Neural cell (in vitro differentiated cells): Measurements from ENCODE around the gene PPP2R2D. TPM values are rescaled to one million over a fixed set of nuclear protein-coding genes. Genes with fewer than 3 reads are reported as not detected.

ENCODE experiments used
- H2AFZ ChIP-seq: fragments of 200-600, 300-800 bp; sonication (generic), shearing (Covaris generic); 2 replicates; pipeline ENCODE4 v1.6.0; 2014; ENCODE audit warnings: low read depth, mild to moderate bottlenecking, antibody characterized with exemption, low read length, moderate library complexity
- H3F3A ChIP-seq: fragments of 200-600 bp; shearing (Covaris generic); 2 replicates; pipeline ENCODE4 v1.6.1; 2016; ENCODE audit warnings: mild to moderate bottlenecking, moderate library complexity, mixed read lengths, antibody characterized with exemption, low read length; ENCODE audit not compliant: insufficient read depth, poor library complexity, severe bottlenecking
- H3K27ac ChIP-seq: fragments of 200-600, 300-800 bp; sonication (generic), shearing (Covaris generic); 2 replicates; pipeline ENCODE4 v1.5.1; 2014; ENCODE audit warnings: mild to moderate bottlenecking, low read length, moderate library complexity
- H3K27me3 ChIP-seq: fragments of 300-800, 200-600 bp; sonication (generic), shearing (Covaris generic); 2 replicates; pipeline ENCODE4 v1.6.0; 2014; ENCODE audit warnings: mild to moderate bottlenecking, low read depth, low read length, moderate library complexity; ENCODE audit not compliant: insufficient read depth
- H3K36me3 ChIP-seq: fragments of 300-800, 200-600 bp; sonication (generic), shearing (Covaris generic); 2 replicates; pipeline ENCODE4 v1.5.1; 2014; ENCODE audit warnings: mild to moderate bottlenecking, antibody characterized with exemption, low read length, moderate library complexity; ENCODE audit not compliant: insufficient read depth
- H3K4me2 ChIP-seq: fragments of 300-800, 200-600 bp; sonication (generic), shearing (Covaris generic); 2 replicates; pipeline ENCODE4 v1.6.0; 2014; ENCODE audit warnings: mild to moderate bottlenecking, low read length
- H3K4me3 ChIP-seq: fragments of 300-800, 200-600 bp; sonication (generic), shearing (Covaris generic); 2 replicates; pipeline ENCODE4 v1.5.1; 2014; ENCODE audit warnings: mild to moderate bottlenecking, low read length, moderate library complexity
- H3K79me2 ChIP-seq: fragments of 200-600 bp; shearing (Covaris generic); replicated peaks from 2 replicates; pipeline ENCODE4 v1.6.0; 2014; ENCODE audit warnings: mild to moderate bottlenecking, low read length, moderate library complexity; ENCODE audit not compliant: insufficient read depth
- H3K9ac ChIP-seq: fragments of 300-800, 200-600 bp; sonication (generic), shearing (Covaris generic); 2 replicates; pipeline ENCODE4 v1.6.1; 2016; ENCODE audit warnings: mild to moderate bottlenecking, low read length, mixed read lengths
- H3K9me2 ChIP-seq: fragments of 200-600 bp; shearing (Covaris generic); 2 replicates; pipeline ENCODE4 v1.6.1; 2016; ENCODE audit warnings: mild to moderate bottlenecking, low read length, mixed read lengths; ENCODE audit not compliant: insufficient read depth
- H3K9me3 ChIP-seq: fragments of 200-600, 300-800 bp; sonication (generic), shearing (Covaris generic); 2 replicates; pipeline ENCODE4 v1.6.1; 2016; ENCODE audit warnings: mild to moderate bottlenecking, mixed run types, low read length, moderate library complexity, mixed read lengths
- H4K20me1 ChIP-seq: fragments of 200-600 bp; shearing (Covaris generic); 2 replicates; pipeline ENCODE4 v1.6.1; 2016; ENCODE audit warnings: mild to moderate bottlenecking, mixed run types; ENCODE audit not compliant: insufficient read depth
- CTCF ChIP-seq: fragments of 450-650 bp; IDR thresholded peaks from 2 replicates; pipeline ENCODE4 v1.5.1; 2014; ENCODE audit warnings: antibody characterized with exemption, mild to moderate bottlenecking, moderate library complexity; ENCODE audit not compliant: poor library complexity, severe bottlenecking
- EP300 ChIP-seq: fragments of 450-650 bp; conservative IDR thresholded peaks from 2 replicates; pipeline ENCODE4 v1.6.1; 2014; ENCODE audit warnings: antibody characterized with exemption, mild to moderate bottlenecking, moderate library complexity; ENCODE audit not compliant: poor library complexity, severe bottlenecking
- EZH2 ChIP-seq: fragments of 200-600, 300-800 bp; shearing (Covaris generic), sonication (generic); IDR thresholded peaks from 2 replicates; pipeline ENCODE4 v1.6.1; 2014; ENCODE audit warnings: antibody characterized with exemption, low read length, borderline replicate concordance, mild to moderate bottlenecking; ENCODE audit not compliant: insufficient read depth, poor library complexity, severe bottlenecking
- MXI1 ChIP-seq: fragments of 450-650 bp; conservative IDR thresholded peaks from 2 replicates; pipeline ENCODE4 v1.6.1; 2014; ENCODE audit warnings: antibody characterized with exemption, mild to moderate bottlenecking; ENCODE audit not compliant: poor library complexity, severe bottlenecking
- POLR2AphosphoS5 ChIP-seq: IDR thresholded peaks from 2 replicates; pipeline ENCODE4 v1.6.1; 2012
- RAD21 ChIP-seq: fragments of 450-650 bp; conservative IDR thresholded peaks from 2 replicates; pipeline ENCODE4 v1.6.1; 2014; ENCODE audit warnings: antibody characterized with exemption, mild to moderate bottlenecking, moderate library complexity
- REST ChIP-seq: IDR thresholded peaks from 2 replicates; pipeline ENCODE4 v1.6.1; 2012; ENCODE audit warnings: borderline replicate concordance
- SMC3 ChIP-seq: fragments of 450-650 bp; conservative IDR thresholded peaks from 2 replicates; pipeline ENCODE4 v1.6.1; 2014; ENCODE audit warnings: antibody characterized with exemption, mild to moderate bottlenecking, moderate library complexity; ENCODE audit not compliant: poor library complexity
- TAF1 ChIP-seq: IDR thresholded peaks from 2 replicates; pipeline ENCODE4 v1.6.1; 2012; ENCODE audit warnings: low read depth
- polyA plus RNA-seq: library from polyadenylated mRNA; depleted of rRNA; stranded (reverse); fragments of >200 nt; gene quantifications from 2 replicates; pipeline ENCODE4 v1.2.3, GENCODE V29; 2014

Gene PPP2R2D
- polyA plus RNA-seq, 1 donor from 2014 or later: 71.7 TPM

GRCh38 chr10:131942455-131942854 lies 41.6 kb downstream of the PPP2R2D start:
- no peaks in the 10 kb centered on the region for H3K79me2 ChIP-seq
- H4K20me1 ChIP-seq: no peaks in the 10 kb centered on the region
- H2AFZ ChIP-seq: no peak overlapping the region
- no peaks in the 10 kb centered on the region for H3K27me3 ChIP-seq
- H3K9me3 ChIP-seq: no peaks in the 10 kb centered on the region
- no peak for TF ChIP-seq REST
- no peak for TF ChIP-seq MXI1
- TF ChIP-seq CTCF: no peak
- TF ChIP-seq EZH2: no peak
- TF ChIP-seq POLR2AphosphoS5: no peak
- no peak for TF ChIP-seq RAD21
- no peak for TF ChIP-seq EP300
- TF ChIP-seq SMC3: no peak
- TF ChIP-seq TAF1: no peak
- no peaks in the 10 kb centered on the region for H3K9me2 ChIP-seq
- no peak overlapping the region for H3K4me2 ChIP-seq
- H3K9ac ChIP-seq: no peak overlapping the region
- no peak overlapping the region for H3K4me3 ChIP-seq
- no peak overlapping the region for H3K27ac ChIP-seq
- peaks cover 14% of the 10 kb centered on the region for H3K36me3 ChIP-seq
- H3F3A ChIP-seq: no peaks in the 10 kb centered on the region

GRCh38 chr10:131943021-131943814 lies 42.4 kb downstream of the PPP2R2D start:
- H4K20me1 ChIP-seq: no peaks in the 10 kb centered on the region
- H3K9me2 ChIP-seq: no peaks in the 10 kb centered on the region
- no peaks in the 10 kb centered on the region for H3K79me2 ChIP-seq
- no peak overlapping the region for H2AFZ ChIP-seq
- no peak for TF ChIP-seq REST
- peak; percentile 12 for TF ChIP-seq CTCF
- no peaks in the 10 kb centered on the region for H3F3A ChIP-seq
- H3K9ac ChIP-seq: no peak overlapping the region
- no peaks in the 10 kb centered on the region for H3K27me3 ChIP-seq
- H3K36me3 ChIP-seq: peaks cover 19% of the 10 kb centered on the region
- no peak overlapping the region for H3K4me2 ChIP-seq
- no peak overlapping the region for H3K4me3 ChIP-seq
- no peak overlapping the region for H3K27ac ChIP-seq
- H3K9me3 ChIP-seq: no peaks in the 10 kb centered on the region
